GM18873 (cell line): ENCODE results near the gene TENM4.
"Not testable (repeated sequence)": the region's sequence is repeated elsewhere in the genome, so short reads cannot be mapped to it uniquely, and the experiment has no call there.

Source experiments
- ATAC-seq: cut with Tn5 transposase; IDR thresholded peaks from one replicate; pipeline ENCODE4 v1.9.1; 2021; ENCODE audit warnings: mild to moderate bottlenecking, moderate library complexity, moderate number of reproducible peaks; ENCODE audit not compliant: unreplicated experiment, low FRiP score

Gene TENM4

DNA sequence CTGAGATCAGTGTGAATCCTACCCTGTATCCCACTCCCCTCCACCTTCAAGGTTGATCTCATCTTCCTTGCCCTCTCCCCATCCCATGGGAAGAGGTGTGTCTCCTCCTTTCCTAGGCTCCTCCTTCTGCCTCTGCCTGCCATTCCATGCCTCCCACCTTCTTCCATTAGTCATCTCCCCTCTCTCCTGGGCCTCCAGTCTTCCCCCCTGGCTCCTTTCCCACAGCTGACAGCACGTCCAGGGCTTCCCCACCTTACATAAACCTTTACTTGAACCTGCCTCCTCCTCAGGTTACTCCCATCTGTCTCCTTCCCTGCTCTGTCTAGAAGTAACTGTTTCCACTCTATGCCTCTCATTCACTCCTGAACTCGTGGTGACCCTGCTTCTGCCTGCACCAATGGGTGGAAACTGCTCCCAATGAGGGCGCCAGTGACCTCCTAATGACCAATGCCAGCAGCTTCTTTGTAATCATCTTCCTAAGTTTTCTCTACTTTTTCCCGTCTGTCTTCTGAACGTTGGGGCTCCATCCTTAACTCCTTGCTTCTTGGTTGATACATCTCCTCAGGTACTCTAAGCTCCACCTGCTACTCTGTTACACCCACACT lies 599.3 kb downstream of the TENM4 start:
- no peak for ATAC-seq

DNA sequence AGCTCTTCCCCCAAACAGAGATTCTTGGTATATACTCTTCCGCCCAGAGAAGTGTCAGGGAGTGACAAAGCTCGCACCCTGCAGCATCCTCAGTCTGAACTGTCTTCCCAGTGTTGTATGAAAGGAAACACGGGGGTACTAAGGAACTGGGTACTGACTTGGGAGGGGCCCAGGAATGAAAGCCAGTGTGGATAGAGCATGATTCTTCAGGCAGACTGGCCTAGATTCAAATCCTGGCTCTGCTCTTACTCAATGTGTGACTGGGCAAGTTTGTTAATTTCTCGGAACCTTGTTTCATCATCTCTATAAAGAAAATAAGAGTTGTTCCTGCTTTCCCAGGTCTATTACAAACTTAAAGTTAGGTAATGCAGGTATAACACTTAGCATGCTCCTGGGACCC lies 600.2 kb downstream of the TENM4 start:
- no peak for ATAC-seq

DNA sequence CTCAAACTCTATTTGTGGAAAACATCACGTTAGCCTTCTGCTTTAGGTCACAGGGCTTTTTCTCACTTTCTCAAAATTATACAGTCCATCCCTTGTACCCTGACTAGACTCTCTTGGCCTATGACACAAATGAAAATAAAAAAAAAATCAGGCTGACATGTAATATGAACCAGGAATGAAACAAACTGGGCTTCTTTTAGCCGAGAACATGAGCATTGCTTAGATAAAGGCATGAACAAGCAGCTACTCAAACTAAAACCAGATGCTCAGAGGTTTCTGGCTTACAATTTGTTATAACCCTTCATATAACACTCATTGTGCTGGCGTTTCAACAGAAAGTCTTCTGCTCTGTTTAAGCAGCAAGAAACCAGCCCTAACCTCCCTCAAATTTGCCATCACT lies 600.6 kb downstream of the TENM4 start:
- no peak for ATAC-seq

DNA sequence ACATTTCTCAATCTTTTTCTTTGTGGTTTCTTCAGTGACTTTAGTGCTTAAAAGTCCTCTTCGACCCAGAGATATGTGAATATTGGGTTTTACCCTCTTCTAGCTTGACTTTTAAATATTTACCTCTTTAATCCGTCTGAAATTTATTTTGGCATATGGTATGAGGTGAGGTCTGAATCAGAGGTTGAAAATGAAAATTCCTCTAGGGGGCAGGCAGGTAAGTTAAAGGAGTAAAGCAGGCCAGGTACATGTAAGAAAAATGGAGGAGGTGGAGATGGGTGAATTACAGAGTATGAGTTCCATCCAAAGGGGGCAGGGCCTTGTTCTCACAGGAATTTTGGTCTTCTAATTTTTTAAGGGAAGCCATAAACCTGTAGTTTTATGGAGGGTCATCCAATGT lies 602.4 kb downstream of the TENM4 start:
- ATAC-seq, result no peak

DNA sequence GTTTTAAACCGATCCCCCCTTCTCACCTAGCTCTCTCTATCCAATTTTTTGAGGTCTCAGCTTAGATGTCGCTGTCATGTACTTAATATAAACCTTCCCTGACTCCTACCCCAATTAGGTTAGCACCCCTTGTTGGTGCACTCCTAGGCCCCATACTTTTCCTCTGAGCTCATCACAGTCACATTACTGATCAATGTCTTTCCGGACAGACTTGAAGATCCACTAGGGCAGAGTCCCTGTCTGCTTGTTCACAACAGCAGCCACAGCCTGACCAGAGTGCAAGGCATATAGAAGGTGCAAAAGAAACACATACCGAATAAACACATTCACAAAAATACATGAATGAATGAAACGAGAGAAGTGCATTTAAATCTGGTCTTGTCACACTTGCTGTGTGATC lies 605.2 kb downstream of the TENM4 start:
- ATAC-seq, result no peak

DNA sequence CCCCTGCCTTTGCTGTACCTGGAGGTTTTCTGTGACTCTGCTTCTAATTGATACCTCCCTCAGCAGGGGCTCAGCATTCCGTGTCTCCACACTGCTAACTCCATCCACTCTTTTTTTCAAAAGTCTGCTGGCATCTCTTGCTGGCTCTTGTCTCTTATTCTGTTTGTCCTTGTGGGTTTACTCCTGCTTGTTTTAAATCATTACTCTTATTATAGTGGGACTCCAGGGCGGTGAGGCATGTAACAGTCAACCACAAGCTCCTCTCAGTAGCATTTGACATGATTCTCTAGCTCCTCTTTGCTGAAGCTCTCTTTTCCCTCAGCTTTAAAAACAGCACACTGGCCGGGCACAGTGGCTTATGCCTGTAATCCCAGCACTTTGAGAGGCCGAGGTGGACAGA lies 605.9 kb downstream of the TENM4 start:
- no peak for ATAC-seq

DNA sequence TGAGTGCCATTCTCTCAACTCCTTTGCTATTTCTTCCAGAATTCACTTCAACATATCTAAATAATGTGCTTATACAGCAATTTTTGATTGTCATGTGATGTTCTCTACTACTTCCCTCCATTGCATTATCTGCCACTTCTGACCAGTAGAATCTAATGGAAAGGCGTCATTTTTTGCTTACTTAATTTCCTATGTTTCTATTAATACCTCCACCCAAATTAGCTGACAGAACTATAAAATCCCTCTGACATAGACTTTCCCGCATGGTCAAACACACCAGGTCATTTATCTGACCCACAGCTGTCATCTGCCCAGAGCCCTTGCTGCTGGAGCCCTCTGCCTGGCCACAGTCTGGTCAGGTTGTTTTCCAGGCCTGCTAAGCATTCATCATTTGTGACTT lies 607.6 kb downstream of the TENM4 start:
- ATAC-seq, result no peak

DNA sequence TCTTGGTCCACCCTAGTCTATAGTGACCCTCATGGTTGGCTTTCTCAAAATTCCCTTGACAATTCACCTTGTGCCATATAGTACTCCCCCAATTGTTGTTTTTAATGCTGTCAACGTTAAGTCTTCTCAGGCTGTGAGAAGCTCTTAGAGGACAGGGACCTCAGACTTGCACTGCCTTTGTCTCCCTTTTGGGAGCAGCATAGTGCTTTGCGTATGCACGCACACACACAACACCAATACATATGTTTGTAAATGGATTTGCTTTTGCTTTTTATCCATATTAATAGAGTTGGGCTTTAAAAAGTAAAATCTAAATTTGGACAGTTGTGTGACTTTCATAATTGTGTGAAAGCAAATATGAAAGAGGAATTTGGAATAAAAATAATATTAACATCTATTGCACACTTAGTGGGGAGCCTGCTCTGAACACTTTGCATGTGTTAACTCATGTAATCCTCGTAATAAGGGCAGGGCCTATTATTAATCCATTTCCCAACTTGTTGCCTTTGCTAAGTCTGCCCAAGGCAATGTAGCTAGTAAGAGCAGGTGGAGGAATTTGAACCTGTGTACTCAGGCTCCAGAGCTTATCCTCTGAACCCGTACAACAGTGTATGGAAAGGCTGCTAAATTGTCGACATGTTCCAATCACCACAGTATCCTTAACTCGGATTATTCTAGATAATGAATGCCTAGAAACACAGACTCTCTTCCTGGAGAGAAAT lies 608.4 kb downstream of the TENM4 start:
- ATAC-seq, result no peak

DNA sequence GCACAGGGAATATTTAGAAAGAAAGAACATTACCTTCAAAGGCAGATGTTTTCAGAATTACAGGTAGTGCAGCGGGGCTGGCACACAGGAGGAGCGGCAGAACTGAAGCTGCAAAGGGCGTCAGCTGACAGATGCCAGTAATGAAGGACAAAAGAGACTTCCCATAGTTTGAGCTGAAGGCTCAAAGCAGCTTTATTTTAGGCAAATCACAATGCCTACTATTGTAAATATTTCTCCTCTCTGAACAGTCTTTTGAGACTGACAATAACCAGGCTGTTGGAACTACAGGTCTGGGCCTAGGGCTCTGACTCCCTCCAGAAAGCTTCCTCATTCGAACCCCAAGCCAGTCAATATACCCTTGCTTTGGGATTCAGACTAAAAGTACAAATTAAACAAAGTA lies 609.3 kb downstream of the TENM4 start:
- ATAC-seq, result no peak

DNA sequence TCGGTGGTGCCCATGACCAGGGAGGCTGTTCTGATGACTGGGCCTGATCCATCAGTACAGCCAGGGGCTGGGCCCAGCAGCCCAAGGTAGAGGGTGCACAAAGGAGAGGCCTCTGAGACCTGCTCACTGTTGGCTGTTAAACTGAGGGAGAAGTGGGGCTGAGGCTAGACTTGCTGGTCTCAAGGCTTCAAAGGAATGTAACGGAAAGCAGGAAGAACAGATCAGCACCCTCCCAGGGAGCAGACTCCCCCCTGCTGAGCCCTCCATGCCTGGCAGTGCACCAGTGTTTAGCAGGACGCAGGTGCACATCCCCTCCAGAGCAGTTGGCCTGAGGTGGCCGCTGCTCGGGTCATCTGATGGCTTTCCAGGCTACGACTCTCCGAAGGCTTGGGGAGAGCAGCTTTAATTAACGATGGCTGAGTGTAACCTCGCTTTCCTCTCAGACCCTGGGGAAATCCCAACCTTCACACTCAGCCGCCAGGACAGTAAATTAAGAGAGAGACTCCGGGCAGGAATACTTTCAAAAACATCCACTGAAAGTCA lies 610.5 kb downstream of the TENM4 start:
- ATAC-seq, result no peak

DNA sequence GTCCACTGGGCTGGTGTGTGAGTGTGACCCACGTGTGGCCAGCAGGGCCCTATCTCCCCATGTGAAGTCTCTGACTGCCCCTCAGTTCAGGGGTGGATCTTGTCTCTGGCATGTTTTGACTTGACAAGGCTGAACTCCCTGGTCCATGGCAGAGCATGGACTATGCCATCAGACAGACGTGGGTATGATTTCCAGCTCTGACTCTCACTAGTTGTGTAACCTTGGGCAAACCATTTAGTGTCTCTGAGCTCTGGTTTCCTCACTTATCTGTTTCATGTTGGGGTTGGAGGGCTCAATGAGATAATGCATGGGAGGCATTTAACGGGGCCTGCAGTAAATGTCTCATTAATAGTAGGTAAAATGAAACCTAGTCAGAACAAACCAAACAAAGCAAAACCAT lies 611.7 kb downstream of the TENM4 start:
- no peak for ATAC-seq

DNA sequence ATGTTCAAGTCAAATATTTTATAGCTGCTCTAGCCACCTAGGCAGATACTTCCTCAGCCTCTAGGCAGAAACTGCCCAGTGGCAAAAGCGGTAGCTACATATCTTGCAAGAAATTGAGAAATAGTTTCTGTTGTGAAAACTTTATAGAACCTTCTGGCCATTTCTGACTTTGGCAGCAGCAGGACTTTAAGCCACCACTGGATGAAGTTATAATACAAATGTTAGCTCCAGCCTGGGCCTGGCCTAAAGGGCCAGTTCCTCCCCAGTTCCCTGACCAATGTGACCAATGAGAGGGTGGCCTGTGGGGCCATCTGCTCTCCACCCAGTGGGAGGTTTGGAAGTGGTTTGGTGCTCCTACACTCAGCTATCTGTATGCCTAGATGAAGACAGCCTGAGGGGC lies 612.2 kb downstream of the TENM4 start:
- no peak for ATAC-seq

DNA sequence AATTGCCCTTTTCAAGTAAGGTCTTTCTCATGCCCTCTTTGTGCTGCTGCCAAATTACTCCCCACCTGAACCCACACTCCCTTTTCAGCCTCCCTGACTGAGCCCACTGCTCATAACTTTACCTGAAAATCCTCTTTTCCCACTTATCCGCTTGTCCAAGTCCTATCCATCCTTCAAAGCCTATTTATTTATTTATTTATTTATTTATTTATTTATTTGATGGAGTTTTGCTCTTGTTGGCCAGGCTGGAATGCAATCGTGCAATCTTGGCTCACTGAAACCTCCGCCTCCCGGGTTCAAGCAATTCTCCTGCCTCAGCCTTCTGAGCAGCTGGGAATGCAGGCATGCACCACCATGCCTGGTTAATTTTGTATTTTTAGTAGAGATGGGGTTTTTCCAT lies 613.5 kb downstream of the TENM4 start:
- ATAC-seq, result not testable (repeated sequence)

DNA sequence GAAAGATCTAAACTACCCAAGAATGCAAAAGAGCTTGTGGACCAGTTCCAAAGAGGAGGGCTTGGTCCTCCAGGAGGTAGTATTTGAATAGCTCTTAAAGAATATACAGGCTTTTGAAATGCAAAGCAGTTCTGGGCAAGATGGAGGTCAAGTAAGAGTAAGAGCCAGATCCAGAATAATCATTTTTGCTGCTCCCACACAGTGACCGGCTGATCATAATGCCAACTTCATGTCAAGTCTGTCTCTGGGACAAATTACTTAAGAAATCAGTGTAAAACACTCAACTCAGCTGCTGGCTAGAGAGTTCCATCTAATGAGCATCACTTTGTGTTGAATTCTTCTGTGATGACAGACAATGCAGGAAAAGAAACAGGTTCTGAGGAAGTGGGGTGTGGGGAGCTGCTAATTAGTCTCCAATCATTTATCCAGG lies 615.2 kb downstream of the TENM4 start:
- ATAC-seq, result no peak

DNA sequence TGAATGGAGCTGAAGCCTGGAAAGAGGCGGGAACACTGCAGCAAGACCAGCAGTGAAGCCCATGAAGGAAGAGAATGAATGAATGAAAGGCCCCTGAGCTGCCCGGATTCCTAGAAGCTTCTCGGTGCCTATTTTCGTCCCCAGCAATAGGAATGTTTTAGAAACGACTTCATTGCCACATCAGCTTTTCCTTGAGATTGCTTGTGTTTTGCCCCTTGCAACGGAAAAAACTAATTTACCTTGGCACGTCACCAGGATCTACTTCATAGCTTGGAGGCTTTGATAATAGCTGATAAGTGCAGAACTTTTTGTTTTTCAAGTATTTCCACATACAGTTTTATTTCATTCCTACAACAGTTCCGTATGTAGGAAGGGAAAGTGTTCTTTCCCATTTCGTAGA lies 617.2 kb downstream of the TENM4 start:
- ATAC-seq, result no peak

DNA sequence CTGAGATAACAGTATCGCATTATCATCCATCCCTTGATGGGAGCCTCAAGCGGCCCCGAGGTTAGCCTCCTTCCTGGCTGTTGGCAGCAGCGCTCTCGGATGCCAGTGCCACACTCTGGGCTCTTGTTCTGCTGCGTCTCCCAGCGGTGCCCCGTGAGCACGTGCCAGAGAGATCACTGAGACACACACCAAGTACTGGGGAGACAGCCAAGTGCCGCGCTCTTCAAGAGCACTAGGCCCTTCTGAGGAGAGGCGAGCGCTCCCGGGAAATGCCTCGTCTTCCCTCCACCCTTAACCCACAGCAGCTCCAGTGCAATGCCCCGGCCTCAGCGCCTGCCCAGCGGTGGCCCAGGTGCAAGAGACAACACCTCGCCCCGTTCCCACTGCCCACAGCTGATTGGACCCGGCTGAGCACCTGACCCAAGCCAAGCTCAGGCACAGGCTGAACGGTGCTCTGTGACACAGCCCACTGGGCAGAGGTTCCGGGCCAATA lies 617.9 kb downstream of the TENM4 start:
- ATAC-seq, result no peak

DNA sequence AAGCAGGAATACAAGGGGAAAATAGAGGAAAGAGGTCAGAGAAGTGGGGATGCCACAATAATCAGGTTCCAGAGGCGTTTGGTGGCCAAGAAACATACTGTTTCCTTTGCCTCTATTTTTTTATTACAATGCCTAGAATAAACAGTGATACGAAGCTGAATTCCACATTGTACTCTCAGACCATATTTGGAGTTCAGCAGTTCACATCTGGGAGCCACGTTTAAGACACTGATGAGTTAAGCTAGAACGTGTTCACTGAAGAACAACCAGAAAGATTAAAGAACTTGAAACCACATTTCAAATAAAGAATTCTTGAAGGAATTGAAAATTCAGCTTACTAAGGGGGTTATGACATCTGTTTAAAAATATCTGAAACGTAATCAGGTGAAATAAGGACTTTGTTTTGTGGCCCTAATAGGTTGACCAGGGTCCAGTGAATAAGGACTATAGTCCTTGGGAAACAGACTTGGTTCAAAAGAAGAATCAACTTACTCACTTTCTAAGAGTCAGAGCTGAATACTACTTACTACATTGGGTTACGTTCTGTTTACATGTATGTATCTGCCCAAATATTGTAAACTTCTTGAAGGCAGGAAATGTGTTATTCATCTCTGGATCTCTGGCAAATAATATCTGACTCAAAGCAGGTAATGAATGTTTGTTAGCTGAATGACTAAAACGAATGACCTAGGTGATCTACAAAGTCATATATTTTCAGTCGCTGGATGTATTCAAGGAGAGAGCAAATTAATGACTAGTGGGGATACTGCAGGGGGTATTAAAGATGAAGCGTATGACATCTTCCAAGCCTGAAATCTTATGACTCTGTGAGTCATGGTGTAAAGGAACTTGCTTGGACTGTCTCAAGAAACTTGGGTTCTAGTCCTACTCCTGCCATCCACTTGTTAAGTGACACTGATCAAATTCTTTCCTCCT lies 619.2 kb downstream of the TENM4 start:
- no peak for ATAC-seq

DNA sequence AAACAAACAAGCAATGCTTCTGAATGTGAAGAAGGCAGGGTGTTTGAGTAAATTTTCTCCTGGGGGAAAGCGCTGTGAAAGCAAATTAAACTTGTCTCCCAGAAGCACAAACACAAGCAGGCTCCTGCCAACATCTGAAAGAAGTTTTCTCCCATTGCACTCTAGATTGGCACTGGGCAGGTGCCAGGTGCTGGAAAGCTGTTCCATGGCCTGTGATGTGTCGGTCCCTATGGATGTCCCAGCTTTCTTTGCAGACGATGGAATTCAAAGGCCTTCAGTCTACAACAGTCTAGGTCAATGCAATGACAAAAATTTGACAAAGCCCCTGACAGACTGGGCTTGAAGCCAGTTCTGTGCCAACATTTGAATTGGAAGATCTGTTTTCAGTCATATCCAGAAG lies 620.1 kb downstream of the TENM4 start:
- no peak for ATAC-seq

DNA sequence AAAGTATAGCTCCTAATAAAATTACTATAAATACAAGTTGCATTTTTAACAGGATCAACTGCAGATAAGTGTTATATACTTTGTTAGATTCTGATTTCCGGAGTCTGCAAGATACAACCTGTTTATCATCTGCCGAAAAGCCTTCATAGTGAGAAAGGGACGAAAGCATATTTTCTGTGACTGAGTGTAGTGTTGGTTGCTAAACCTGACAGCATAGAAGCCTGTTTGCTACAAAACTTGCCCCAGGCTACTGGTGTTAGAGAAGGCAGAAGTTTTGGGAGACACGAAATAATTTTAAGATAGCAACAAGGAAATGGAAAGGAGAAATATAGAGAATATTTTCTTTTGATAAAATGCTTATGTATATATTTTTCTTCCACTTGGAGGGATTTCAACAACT lies 622.6 kb downstream of the TENM4 start:
- ATAC-seq, result no peak

DNA sequence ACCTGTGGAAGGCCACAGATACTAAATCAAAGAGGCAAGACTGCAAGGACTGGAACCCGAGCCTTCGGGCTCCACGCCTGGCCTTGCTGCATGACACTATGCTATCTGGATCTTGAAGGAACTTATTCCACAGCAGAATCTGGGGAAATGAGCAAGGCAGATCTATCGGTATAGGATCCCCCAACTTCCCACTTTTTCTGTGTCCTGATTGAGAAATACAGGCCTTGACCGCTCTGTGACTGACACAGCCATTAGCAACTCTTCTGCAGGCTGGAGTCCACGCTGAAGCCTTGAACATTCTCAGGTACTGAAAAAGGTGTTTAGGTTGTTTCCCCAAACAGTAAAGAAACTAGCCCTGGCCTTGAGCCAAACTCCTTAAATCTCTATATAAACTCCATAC lies 625.0 kb downstream of the TENM4 start:
- no peak for ATAC-seq
